ENCODE results near the gene KDSR.

DNA sequence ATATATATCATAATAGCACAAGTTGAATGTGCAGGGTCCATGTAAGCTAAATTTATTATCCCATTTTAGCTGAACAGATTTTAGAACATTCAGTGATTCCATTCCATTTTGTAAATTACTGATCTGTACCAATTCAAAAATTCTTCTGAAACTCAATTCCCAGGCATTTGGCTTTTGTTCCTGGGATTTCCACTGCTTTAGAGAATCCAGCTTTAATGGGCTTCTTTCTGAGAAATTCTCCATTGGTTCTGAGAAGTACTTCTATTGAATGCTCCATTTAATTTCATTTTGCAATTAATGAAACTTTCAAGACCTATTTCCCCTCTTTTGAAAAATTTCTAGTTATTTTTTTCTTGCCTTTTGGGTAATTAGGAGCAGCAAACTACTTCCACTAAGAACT lies 84.2 kb downstream of the KDSR start:
- TF ChIP-seq GATA2 (IDR thresholded peaks at IDR 0.05; ENCODE audit: low read depth, low read length) (no peak), GATA3 (IDR thresholded peaks at IDR 0.05; ENCODE audit: low read depth, low read length) (no peak)
